ENCODE measurements around the gene PTPN6.
"Not testable (repeated sequence)": the region's sequence is repeated elsewhere in the genome, so short reads cannot be mapped to it uniquely, and the experiment has no call there.

PTPN6 gene

DNA sequence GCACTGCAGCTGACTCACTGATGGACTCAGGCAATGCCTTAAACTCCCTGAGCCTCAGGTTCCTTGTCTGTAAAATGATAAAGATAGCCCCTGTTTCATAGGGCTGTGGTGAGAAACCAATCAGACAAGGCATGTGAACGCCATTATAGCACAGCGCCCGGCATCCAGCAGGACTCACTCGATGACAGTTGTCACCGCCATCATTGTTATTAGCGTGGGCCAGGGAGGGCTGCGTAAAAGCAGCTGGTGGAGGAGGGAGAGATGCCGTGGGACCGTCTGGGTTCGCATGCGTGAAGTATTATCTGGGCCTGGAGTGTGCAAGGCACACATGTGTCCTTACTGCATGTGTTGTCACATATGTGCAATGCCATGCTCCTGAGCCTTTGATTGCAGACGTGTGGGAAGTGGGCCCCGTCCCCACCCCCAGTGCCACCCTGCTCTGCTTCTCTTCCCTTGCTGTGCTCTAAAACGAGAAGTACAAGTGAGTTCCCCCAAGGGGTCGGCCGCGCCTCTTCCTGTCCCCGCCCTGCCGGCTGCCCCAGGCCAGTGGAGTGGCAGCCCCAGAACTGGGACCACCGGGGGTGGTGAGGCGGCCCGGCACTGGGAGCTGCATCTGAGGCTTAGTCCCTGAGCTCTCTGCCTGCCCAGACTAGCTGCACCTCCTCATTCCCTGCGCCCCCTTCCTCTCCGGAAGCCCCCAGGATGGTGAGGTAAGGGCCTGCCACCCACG, at the start of gene PTPN6:
Gene PTPN6, plus strand, starts transcription at position 546 of the 730 bp plus-strand sequence. Its CDS starts 157 bp downstream, at position 703.
- DNase-seq: peak; percentile 84
- in situ Hi-C loops (cut with MboI; ENCODE audit: low pct_unique_long_range_greater_than_20kb, low sequenced_read_pairs): no loop called here

GRCh38 chr12:6902448-6902847, 48.7 kb upstream of the PTPN6 start:
- in situ Hi-C loops (cut with MboI; ENCODE audit: low pct_unique_long_range_greater_than_20kb, low sequenced_read_pairs): no loop called here
- DNase-seq: no peak

DNA sequence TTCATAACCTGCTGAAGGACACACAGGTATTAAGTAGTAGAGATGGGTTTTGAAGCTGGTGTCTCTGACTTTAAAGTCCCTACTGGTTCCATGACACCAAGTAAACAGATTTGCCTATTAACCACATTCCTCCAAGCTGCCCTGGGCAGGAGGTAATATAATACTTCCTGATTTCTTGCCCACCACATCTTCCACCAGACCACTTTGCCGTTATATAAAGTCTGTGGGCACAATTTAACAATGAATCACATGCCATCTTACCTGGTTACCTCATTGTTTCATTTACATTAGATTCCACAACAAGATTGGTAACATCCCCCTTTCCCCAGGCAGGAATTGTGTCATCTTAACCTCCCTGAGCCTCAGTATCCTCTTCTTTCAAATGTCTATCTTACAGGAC, 47.4 kb upstream of the PTPN6 start:
- in situ Hi-C loops (cut with MboI; ENCODE audit: low pct_unique_long_range_greater_than_20kb, low sequenced_read_pairs): no loop called here
- peak; percentile 85 for DNase-seq

DNA sequence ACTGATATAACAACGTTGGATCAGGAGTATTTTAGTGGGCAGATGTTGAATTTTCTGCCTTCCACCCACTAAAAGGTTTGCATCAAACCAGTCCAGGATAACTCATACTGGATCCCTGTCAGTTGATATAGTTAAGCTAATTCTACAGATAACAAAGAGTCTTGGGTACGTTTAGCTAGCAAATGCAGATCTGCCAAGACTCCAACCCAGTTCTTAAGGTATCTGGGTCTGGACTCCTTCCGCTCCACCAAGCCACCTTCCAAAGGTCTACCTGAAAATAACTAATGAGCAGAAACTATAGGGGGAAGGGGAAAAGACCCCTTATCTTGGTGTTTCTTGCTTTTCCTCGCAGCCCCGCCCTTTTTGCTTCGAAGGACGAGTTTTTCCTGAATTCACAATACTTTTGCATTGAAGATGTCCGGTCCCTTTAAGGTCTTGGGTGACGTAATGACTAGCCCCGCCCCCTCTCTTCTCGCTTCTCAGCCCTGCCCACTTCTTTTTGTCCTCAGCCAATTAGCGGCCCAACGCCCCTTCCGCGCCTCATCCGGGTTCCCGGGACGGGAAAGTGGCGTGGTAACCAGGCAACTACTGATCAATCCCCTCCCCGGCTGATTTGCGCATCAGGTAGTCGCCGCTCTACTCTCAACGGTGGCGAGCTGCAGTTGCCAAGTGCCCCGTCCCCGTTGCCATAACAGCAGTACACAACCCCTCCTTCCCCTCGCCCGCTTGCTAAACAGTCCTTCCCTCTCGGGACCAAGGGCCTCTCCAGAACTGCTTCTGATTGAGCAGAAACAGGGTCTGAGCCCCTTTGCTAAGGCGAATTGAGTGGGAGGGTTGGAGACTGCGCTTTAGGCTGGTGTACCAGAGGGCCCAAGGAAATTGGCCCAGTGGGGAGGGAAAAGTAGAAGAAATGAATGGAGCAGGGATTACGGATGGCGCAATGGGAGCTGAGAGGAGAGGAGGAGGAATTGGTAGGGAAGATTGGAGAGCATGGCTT, 46.6 kb upstream of the PTPN6 start, which contains the start of gene LRRC23:
Gene LRRC23, plus strand, starts transcription at position 543 of the 997 bp plus-strand sequence. CDS start 812 bp downstream, outside the sequence.
- in situ Hi-C loops (cut with MboI; ENCODE audit: low pct_unique_long_range_greater_than_20kb, low sequenced_read_pairs): no loop called here
- peak; percentile 99 for DNase-seq

GRCh38 chr12:6905414-6906040, 45.6 kb upstream of the PTPN6 start:
- DNase-seq: no peak
- in situ Hi-C loops (cut with MboI; ENCODE audit: low pct_unique_long_range_greater_than_20kb, low sequenced_read_pairs): no loop called here

- DNase-seq; in situ Hi-C loops (cut with MboI; ENCODE audit: low pct_unique_long_range_greater_than_20kb, low sequenced_read_pairs): not testable (repeated sequence)
These were observed 43.0 kb upstream of the PTPN6 start for GRCh38 chr12:6908141-6908540.

- DNase-seq: peak; percentile 49
These were observed 41.6 kb upstream of the PTPN6 start for GRCh38 chr12:6909421-6910145.

GRCh38 chr12:6912164-6912935, 38.8 kb upstream of the PTPN6 start:
- in situ Hi-C loops (cut with MboI; ENCODE audit: low pct_unique_long_range_greater_than_20kb, low sequenced_read_pairs): no loop called here
- no peak for DNase-seq

More at GRCh38 chr12:6909421-6910145, 41.6 kb upstream of the PTPN6 start:
- in situ Hi-C loops (cut with MboI; ENCODE audit: low pct_unique_long_range_greater_than_20kb, low sequenced_read_pairs): no loop called here

- no peak for DNase-seq
- in situ Hi-C loops (cut with MboI; ENCODE audit: low pct_unique_long_range_greater_than_20kb, low sequenced_read_pairs): no loop called here
These were observed 36.8 kb upstream of the PTPN6 start, which contains the start of gene ENO2 for GRCh38 chr12:6914246-6914946. TSS of gene ENO2 (plus strand) at chr12:6914580. CDS start at chr12:6915833, 1,253 bp downstream.

DNA sequence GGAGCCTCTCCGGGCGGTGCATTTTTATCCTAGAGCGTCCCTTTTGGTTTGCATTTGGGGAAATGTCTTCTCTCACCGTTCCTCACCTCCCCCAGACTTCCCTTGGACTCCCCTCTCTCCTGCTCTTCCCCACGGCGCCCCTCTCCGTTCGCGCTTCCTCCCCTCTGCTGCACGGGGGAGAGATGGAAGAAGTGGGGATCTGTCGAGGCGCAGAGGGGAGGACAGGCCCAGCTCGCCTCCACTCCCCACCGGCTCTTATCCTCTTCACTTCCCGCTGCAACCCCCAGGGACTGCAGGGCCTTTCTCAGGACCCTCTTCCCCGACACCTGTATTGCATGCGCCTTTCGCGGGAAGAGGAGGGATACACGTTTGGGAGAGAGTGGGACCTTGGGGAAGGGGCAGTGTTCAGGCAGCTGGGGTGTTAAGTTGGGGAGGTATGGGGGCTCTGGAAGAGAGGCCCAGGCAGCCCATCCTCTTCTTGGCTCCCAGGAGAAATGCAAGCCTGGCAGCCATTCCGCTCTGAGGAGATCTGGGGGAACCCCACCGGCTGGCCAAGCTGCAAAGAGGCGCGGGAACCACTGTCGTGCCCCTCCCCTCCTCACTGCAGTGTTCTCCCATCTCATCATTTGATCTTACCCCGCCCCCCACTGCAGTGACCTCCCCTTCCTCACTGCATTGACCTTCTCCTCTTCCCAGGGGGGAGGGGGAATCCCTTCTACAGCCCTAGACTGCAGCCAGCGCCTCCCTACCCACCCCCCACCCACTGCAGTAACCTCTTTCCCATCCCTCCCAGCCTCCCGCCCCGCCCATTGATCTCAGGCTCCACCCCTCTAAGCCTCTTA, 36.0 kb upstream of the PTPN6 start:
- no peak for DNase-seq
- in situ Hi-C loops (cut with MboI; ENCODE audit: low pct_unique_long_range_greater_than_20kb, low sequenced_read_pairs): no loop called here

DNA sequence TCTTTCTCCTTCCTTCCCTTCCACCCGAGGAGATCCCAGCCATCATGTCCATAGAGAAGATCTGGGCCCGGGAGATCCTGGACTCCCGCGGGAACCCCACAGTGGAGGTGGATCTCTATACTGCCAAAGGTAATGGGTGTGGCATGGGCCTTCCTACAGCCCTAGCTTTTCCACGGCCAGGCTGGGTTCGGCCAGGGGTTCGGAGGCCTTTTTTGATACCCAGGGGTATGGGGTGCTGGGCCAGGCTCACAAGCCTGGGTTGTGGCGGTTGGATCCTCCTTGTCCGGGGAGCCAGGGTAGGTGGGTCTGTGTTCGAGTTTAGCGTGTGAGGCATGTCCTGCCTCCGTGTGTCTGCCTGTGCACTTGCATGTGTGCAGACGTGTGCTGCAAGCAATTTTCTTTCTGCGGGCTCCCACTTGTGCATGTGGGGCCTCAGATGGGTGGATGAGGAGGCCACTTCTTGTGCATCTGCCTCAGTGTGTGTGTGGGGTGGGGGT, 35.3 kb upstream of the PTPN6 start:
- DNase-seq: no peak
- in situ Hi-C loops (cut with MboI; ENCODE audit: low pct_unique_long_range_greater_than_20kb, low sequenced_read_pairs): no loop called here

DNA sequence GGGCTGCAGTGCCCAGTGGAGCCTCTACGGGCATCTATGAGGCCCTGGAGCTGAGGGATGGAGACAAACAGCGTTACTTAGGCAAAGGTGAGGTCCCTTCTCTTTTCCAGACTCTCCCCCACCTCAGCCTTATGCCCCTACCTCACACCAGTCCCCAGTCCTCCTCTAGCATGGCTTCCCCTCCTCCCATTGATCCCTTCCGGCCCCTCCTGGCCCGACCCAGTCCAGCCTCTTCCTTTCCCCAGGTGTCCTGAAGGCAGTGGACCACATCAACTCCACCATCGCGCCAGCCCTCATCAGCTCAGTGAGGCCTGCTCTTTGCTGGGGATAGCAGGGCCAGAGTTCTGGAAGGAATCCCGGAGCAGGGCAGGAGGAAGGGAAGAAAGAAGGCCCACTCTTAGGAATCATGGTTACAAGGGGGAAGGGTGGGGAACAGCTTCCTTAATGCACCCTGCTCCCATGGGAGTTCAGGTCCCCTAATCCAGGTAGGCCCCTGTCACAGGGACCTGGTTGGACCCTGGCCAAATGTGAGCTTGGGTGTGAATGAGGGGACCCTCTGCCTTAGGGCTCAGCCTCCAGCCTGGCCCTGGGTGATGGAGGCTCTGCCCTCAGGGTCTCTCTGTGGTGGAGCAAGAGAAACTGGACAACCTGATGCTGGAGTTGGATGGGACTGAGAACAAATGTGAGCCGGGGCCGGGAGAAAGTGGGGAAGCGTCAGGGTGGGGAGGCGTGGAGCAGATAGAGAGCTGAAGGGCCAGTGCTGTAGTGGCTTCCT, 34.5 kb upstream of the PTPN6 start:
- in situ Hi-C loops (cut with MboI; ENCODE audit: low pct_unique_long_range_greater_than_20kb, low sequenced_read_pairs): no loop called here
- DNase-seq: no peak

DNA sequence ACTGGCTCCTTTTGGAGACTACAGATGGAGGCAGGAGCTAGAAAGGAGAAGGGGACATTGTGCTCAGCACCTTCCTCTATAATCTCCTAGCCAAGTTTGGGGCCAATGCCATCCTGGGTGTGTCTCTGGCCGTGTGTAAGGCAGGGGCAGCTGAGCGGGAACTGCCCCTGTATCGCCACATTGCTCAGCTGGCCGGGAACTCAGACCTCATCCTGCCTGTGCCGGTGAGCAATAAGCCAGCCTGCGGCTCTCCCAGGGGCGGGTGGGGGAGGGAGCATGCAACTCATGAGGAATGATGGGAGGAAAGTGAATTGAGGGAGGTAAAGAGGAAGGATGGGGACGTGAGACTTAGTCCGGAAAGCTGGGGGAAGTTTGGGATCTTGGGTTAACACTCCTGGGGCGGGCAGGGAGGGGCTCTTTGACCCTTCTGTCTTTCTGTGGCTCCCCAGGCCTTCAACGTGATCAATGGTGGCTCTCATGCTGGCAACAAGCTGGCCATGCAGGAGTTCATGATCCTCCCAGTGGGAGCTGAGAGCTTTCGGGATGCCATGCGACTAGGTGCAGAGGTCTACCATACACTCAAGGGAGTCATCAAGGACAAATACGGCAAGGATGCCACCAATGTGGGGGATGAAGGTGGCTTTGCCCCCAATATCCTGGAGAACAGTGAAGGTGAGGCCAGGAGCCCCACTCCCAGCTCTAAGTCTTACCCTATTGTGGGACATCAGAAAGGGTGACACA, 33.5 kb upstream of the PTPN6 start:
- in situ Hi-C loops (cut with MboI; ENCODE audit: low pct_unique_long_range_greater_than_20kb, low sequenced_read_pairs): no loop called here
- DNase-seq: no peak

- DNase-seq: no peak
- in situ Hi-C loops (cut with MboI; ENCODE audit: low pct_unique_long_range_greater_than_20kb, low sequenced_read_pairs): no loop called here
These were observed 31.6 kb upstream of the PTPN6 start for GRCh38 chr12:6919588-6919987.

DNA sequence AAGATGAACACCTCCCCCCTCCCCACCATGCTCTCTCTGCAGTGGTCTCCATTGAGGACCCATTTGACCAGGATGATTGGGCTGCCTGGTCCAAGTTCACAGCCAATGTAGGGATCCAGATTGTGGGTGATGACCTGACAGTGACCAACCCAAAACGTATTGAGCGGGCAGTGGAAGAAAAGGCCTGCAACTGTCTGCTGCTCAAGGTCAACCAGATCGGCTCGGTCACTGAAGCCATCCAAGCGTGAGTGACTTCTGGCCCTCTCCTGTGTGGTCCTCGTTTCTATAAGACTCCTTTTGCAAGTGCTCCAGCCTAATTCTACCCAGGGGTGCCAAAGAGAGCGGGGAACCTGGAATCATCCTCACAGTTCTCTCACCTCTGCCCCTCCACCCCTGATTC, 29.6 kb upstream of the PTPN6 start:
- in situ Hi-C loops (cut with MboI; ENCODE audit: low pct_unique_long_range_greater_than_20kb, low sequenced_read_pairs): no loop called here
- no peak for DNase-seq

All from KBM-7 (cell line).